Kidney tubule cell (primary cell): ENCODE measurements around the gene ZDHHC1.
"Not testable (repeated sequence)": the region's sequence is repeated elsewhere in the genome, so short reads cannot be mapped to it uniquely, and the experiment has no call there.

Source experiments
- DNase-seq: peaks from one replicate; pipeline ENCODE4 v3.0.0-alpha.2; 2018; ENCODE audit warnings: low spot score

ZDHHC1 gene

GRCh38 chr16:67394155-67395104 lies 21.8 kb downstream of the ZDHHC1 start:
- no peak for DNase-seq

GRCh38 chr16:67393788-67394154 lies 22.5 kb downstream of the ZDHHC1 start:
- DNase-seq, result no peak

GRCh38 chr16:67393111-67393787 lies 23.0 kb downstream of the ZDHHC1 start, which contains the start of gene TPPP3:
Gene TPPP3, minus strand, starts transcription at chr16:67393498. Its CDS starts 2,387 bp downstream, at chr16:67391111.
- peak; percentile 75 for DNase-seq

GRCh38 chr16:67392301-67393059 lies 23.8 kb downstream of the ZDHHC1 start:
- no peak for DNase-seq

GRCh38 chr16:67391424-67392300 lies 24.6 kb downstream of the ZDHHC1 start:
- DNase-seq, result no peak

GRCh38 chr16:67390816-67391423 lies 25.4 kb downstream of the ZDHHC1 start:
- DNase-seq, result no peak

GRCh38 chr16:67389911-67390815 lies 26.1 kb downstream of the ZDHHC1 start:
- no peak for DNase-seq

- no peak for DNase-seq
These were observed 27.7 kb downstream of the ZDHHC1 start for GRCh38 chr16:67388591-67388990.

- DNase-seq, result no peak
These were observed 28.1 kb downstream of the ZDHHC1 start for GRCh38 chr16:67388191-67388590.

GRCh38 chr16:67387479-67388079 lies 28.7 kb downstream of the ZDHHC1 start:
- no peak for DNase-seq

- no peak for DNase-seq
These were observed 29.3 kb downstream of the ZDHHC1 start for GRCh38 chr16:67386861-67387455.

GRCh38 chr16:67384778-67385510 lies 31.3 kb downstream of the ZDHHC1 start:
- no peak for DNase-seq

GRCh38 chr16:67383284-67383683 lies 33.0 kb downstream of the ZDHHC1 start:
- DNase-seq, result no peak

- no peak for DNase-seq
These were observed 37.6 kb downstream of the ZDHHC1 start for GRCh38 chr16:67378642-67379041.

- not testable (repeated sequence) for DNase-seq
These were observed 40.3 kb downstream of the ZDHHC1 start for GRCh38 chr16:67376012-67376411.

GRCh38 chr16:67372664-67373063 lies 43.6 kb downstream of the ZDHHC1 start:
- DNase-seq, result no peak

- DNase-seq, result no peak
These were observed 45.6 kb downstream of the ZDHHC1 start for GRCh38 chr16:67370661-67371060.

- no peak for DNase-seq
These were observed 51.6 kb downstream of the ZDHHC1 start for GRCh38 chr16:67364600-67365235.
